SJSA1 (cell line): Measurements from ENCODE around the gene ATG13. TPM values are rescaled to one million over a fixed set of nuclear protein-coding genes. Genes with fewer than 3 reads are reported as not detected.

Experiments used
- DNase-seq, 2 experiments: peaks; one replicate each; pipeline ENCODE4 v3.0.0-alpha.2; 2015 to 2020; ENCODE audit warnings: low spot score in 2 of 2, low read depth in 1 of 2
- H3K27ac ChIP-seq: fragments of 250-450 bp; sonication (Bioruptor Pico); 2 replicates; pipeline ENCODE4 v1.5.1; 2020; ENCODE audit warnings: mild to moderate bottlenecking, moderate library complexity
- H3K27me3 ChIP-seq: fragments of 250-450 bp; sonication (Bioruptor Pico); replicated peaks from 2 replicates; pipeline ENCODE4 v1.5.1; 2020; ENCODE audit warnings: mild to moderate bottlenecking, moderate library complexity
- H3K36me3 ChIP-seq: fragments of 250-450 bp; sonication (Bioruptor Pico); 2 replicates; pipeline ENCODE4 v1.5.1; 2020; ENCODE audit warnings: mild to moderate bottlenecking
- H3K4me1 ChIP-seq: fragments of 250-450 bp; sonication (Bioruptor Pico); replicated peaks from 2 replicates; pipeline ENCODE4 v1.6.1; 2021; ENCODE audit warnings: mild to moderate bottlenecking
- H3K4me3 ChIP-seq: fragments of 250-450 bp; sonication (Bioruptor Pico); 2 replicates; pipeline ENCODE4 v1.5.1; 2020; ENCODE audit warnings: mild to moderate bottlenecking
- H3K9me3 ChIP-seq: fragments of 250-450 bp; sonication (Bioruptor Pico); replicated peaks from 2 replicates; pipeline ENCODE4 v1.5.1; 2020; ENCODE audit warnings: mild to moderate bottlenecking
- total RNA-seq: library from RNA; depleted of rRNA; stranded (reverse); fragments of >200 nt; shearing (Covaris generic); gene quantifications from 2 replicates; pipeline ENCODE4 v1.2.3, GENCODE V29; 2014

Gene ATG13
- total RNA-seq, 1 experiment from 2014 or later = 44.4 TPM

DNA sequence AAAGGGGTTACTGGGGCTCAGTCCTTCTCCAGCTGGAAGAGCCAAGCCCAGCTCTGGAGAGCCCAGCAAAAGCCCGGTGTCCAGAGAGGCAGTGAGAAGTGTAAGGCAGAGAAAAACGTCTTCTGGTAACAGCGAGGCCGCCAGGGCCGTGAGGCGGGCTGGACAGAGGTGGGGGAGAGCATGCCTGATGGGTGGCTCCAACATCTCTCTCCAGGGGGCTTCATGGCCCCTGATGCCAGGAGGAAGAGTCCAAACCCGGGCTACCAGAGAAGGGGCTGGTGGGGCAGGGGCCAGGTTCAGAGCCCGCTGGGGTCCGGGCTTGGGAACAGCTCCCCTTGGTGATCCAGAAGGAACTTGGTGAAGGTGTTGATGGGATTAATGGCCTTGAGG lies 61.4 kb downstream of the ATG13 start:
- Histone ChIP-seq H3K4me3 (no peak overlapping the region), H3K9me3 (no peaks in the 10 kb centered on the region), H3K4me1 (no peaks in the 10 kb centered on the region), H3K27me3 (no peaks in the 10 kb centered on the region), H3K36me3 (peaks cover 35% of the 10 kb centered on the region), H3K27ac (no peak overlapping the region)
- no peak for DNase-seq

DNA sequence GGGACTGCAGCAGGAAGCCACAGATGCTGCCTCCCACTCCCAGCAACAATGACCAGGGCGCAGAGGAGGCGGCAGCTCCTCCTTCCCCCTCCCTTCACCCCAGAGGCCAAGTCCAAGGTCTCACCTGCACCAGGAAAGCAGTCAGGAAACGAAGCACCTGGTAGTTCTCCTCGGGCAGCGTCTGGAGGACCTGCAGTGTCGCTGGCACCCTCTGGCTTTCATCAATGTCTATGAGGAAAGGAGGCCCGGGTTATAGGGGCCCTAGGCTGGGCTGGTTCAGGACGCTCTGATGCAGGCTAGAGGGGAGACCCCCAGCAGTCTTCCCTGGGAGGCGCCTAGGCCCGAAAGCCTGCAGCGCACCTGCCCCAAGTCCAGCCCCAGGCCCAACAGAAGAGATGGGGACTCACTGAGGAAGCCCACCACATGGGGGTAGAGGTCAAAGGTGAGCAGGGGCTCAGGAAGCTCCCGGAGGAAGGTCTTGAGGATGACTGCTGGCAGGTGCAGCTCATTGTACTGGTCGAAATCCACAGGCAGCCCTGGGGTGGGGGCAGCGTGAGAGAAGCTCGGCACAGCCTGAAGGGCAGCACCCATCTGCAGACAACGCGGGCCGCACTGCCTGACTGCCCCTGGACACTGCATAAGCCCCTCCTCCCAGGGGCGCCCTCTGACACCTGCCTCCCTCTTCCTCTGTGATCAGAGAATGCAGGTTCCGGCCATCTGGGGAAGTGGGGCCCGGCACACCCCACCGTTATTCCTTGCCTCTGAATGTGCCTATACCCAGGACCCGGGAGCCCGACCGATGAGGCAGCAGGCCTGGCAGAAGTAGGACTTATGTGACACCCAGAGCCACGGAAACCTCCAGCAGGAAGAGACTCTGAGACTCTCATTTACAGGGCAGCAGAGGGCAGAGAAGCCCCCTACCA lies 62.1 kb downstream of the ATG13 start:
- H3K27ac ChIP-seq = no peak overlapping the region
- H3K27me3 ChIP-seq = no peaks in the 10 kb centered on the region
- no peaks in the 10 kb centered on the region for H3K4me1 ChIP-seq
- peaks cover 39% of the 10 kb centered on the region for H3K36me3 ChIP-seq
- H3K9me3 ChIP-seq = no peaks in the 10 kb centered on the region
- no peak overlapping the region for H3K4me3 ChIP-seq
- DNase-seq = no peak

GRCh38 chr11:46680164-46680760 lies 62.9 kb downstream of the ATG13 start:
- Histone ChIP-seq H3K4me1 (no peaks in the 10 kb centered on the region), H3K4me3 (no peak overlapping the region), H3K27me3 (no peaks in the 10 kb centered on the region)

DNA sequence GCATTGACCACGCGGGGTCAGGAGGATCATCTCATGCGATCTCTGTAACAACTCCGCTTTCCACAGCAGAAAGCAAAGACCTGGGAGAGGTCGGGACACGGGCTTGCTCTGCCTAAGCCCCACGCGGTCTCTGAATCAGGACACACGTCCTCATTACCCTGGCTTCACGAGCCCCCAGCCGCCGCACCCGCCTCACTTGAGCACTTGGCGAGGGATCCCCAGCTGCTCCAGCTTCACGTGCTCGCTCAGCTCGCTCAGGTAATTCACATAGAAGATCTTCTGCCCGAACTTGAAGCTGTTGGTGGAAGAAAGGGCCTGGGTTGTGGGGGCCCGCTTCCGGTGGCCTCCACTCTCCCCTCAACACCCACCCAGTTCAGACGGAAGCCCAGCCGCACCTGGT lies 63.5 kb downstream of the ATG13 start:
- H3K4me1 ChIP-seq = no peaks in the 10 kb centered on the region
- DNase-seq = no peak
- no peaks in the 10 kb centered on the region for H3K9me3 ChIP-seq
- no peak overlapping the region for H3K4me3 ChIP-seq
- no peak overlapping the region for H3K27ac ChIP-seq
- H3K36me3 ChIP-seq = peaks cover 39% of the 10 kb centered on the region
- H3K27me3 ChIP-seq = no peaks in the 10 kb centered on the region

More at GRCh38 chr11:46680164-46680760, 62.9 kb downstream of the ATG13 start:
- peaks cover 39% of the 10 kb centered on the region for H3K36me3 ChIP-seq
- no peak for DNase-seq
- H3K9me3 ChIP-seq = no peaks in the 10 kb centered on the region
- no peak overlapping the region for H3K27ac ChIP-seq

- no peak overlapping the region for H3K27ac ChIP-seq
- DNase-seq = no peak
- H3K27me3 ChIP-seq = no peaks in the 10 kb centered on the region
- peaks cover 36% of the 10 kb centered on the region for H3K36me3 ChIP-seq
- no peak overlapping the region for H3K4me3 ChIP-seq
- H3K9me3 ChIP-seq = no peaks in the 10 kb centered on the region
- no peaks in the 10 kb centered on the region for H3K4me1 ChIP-seq
Measured at GRCh38 chr11:46681814-46682213, 64.5 kb downstream of the ATG13 start.

DNA sequence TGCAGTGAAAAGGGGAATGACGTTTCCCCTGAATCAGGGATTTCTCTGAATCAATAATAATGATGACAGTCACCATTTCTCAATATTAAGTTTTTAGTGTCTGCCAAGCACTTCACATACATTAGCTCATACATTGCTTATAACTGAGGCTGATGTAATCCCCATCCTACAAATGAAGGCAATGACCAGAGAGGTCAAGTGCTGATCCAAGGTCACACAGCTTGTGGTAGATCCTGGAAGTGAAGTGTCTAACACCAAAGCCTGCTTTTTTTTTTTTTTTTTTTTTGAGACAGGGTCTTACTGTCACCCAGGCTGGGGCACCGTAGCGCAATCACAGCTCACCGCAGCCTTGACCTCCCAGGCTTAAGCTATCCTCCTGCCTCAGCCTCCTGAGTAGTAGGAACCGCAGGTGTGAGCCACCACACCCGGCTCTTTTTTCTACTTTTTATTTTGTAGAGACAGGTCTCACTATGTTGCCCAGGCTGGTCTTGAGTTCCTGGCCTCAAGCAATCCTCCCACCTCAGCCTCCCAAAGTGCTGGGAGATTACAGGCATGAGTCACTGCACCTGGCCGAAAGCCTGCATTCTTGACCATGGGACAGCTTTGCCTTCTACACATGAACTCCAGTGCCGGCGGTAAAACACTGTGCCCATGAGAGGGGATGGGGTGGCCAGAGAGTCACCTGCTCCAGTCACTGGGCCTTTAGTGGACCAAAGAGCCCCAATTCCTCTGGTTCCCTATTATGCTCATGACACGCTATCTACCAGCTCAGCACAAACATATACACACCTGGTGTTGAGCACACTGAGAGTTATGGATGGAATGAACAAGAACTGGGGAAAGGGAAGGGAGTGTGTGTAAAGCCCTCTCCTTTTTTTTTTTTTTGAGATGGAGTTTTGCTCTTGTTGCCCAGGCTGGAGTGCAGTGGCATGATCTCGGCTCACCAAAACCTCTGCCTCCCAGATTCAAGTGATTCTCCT lies 65.7 kb downstream of the ATG13 start:
- Histone ChIP-seq H3K27me3 (no peaks in the 10 kb centered on the region), H3K4me1 (no peaks in the 10 kb centered on the region), H3K27ac (no peak overlapping the region), H3K4me3 (no peak overlapping the region), H3K36me3 (peaks cover 46% of the 10 kb centered on the region), H3K9me3 (no peaks in the 10 kb centered on the region)
- no peak for DNase-seq

DNA sequence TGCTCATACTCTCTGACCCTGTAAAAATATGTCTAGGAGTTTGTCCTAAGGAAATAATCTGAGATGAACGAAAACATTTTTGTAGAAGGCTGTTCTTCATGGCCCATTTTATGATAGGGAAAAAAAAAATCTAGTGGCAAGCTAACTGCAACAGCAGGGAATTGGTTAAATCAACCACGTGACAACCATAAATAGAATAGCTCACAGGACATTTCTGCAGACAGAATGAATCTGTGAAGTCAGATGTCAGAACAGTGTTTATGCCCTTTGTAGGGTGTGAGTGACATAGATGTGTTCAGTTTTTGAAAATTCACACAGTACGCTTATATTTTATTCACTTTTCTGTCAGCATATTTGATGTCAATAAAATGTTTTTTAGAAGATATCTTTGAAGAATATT lies 67.0 kb downstream of the ATG13 start:
- Histone ChIP-seq H3K9me3 (no peaks in the 10 kb centered on the region), H3K4me3 (no peak overlapping the region), H3K36me3 (peaks cover 39% of the 10 kb centered on the region), H3K27me3 (no peaks in the 10 kb centered on the region), H3K27ac (no peak overlapping the region), H3K4me1 (no peaks in the 10 kb centered on the region)
- no peak for DNase-seq

- Histone ChIP-seq H3K36me3 (peaks cover 31% of the 10 kb centered on the region), H3K4me1 (no peaks in the 10 kb centered on the region), H3K4me3 (no peak overlapping the region), H3K9me3 (no peaks in the 10 kb centered on the region), H3K27me3 (no peaks in the 10 kb centered on the region), H3K27ac (no peak overlapping the region)
- DNase-seq = no peak
Measured at GRCh38 chr11:46686886-46687795, 69.8 kb downstream of the ATG13 start.

- Histone ChIP-seq H3K4me1 (no peaks in the 10 kb centered on the region), H3K36me3 (peaks cover 48% of the 10 kb centered on the region), H3K27ac (no peak overlapping the region), H3K9me3 (no peaks in the 10 kb centered on the region), H3K27me3 (no peaks in the 10 kb centered on the region), H3K4me3 (no peak overlapping the region)
- DNase-seq = no peak
Measured at GRCh38 chr11:46690702-46691101, 73.3 kb downstream of the ATG13 start.

GRCh38 chr11:46692450-46692849 lies 75.1 kb downstream of the ATG13 start:
- H3K4me3 ChIP-seq = no peak overlapping the region
- no peaks in the 10 kb centered on the region for H3K4me1 ChIP-seq
- H3K27me3 ChIP-seq = no peaks in the 10 kb centered on the region
- no peaks in the 10 kb centered on the region for H3K9me3 ChIP-seq
- peaks cover 49% of the 10 kb centered on the region for H3K36me3 ChIP-seq
- no peak overlapping the region for H3K27ac ChIP-seq
- no peak for DNase-seq

DNA sequence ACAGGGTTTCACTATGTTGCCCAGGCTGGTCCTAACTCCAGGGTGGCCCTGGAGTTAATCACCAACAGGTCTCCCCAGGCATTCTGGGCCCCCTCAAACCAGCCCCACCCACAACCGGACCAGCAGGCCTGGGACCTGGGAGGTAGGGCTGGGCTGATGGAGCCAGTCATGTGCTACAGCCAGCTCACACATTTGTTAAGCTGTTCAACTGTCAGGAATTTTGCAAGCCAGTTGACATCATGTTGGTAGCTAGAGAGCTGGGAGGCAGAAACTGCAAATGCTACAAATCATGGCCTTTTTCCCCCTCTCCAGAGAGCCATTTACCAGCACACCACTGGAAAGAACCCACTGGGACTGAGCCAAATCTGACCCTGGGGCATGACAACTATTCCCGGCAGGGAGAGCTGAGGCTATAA lies 76.3 kb downstream of the ATG13 start:
- no peak for DNase-seq
- Histone ChIP-seq H3K27me3 (no peaks in the 10 kb centered on the region), H3K36me3 (peaks cover 38% of the 10 kb centered on the region), H3K9me3 (no peaks in the 10 kb centered on the region), H3K4me1 (no peaks in the 10 kb centered on the region), H3K4me3 (no peak overlapping the region), H3K27ac (no peak overlapping the region)

GRCh38 chr11:46694072-46694471 lies 76.7 kb downstream of the ATG13 start:
- no peak for DNase-seq
- peaks cover 37% of the 10 kb centered on the region for H3K36me3 ChIP-seq

DNA sequence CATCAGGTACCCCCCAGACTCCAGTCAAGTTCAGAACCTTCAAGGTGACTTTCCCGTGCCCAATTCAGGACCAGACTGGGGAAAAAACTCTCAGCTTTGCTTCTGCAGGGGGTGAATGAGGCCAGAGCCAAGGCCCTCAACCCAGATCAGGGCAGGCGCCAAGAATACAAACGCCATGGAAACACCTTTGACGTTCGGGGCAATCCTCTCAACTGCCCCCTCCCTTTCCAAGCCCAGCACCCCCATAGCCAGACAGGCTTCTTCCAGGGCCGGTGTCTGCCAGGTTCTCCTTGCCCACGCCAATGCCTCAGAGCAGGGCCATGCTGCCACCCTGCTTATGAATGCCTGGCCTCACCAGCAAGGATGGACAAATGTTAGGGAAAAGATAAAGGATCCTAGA lies 77.3 kb downstream of the ATG13 start:
- H3K27me3 ChIP-seq = no peaks in the 10 kb centered on the region
- H3K9me3 ChIP-seq = no peaks in the 10 kb centered on the region
- no peak for DNase-seq
- peaks cover 40% of the 10 kb centered on the region for H3K36me3 ChIP-seq
- H3K4me1 ChIP-seq = no peaks in the 10 kb centered on the region
- H3K4me3 ChIP-seq = no peak overlapping the region
- H3K27ac ChIP-seq = no peak overlapping the region

More at GRCh38 chr11:46694072-46694471, 76.7 kb downstream of the ATG13 start:
- H3K4me3 ChIP-seq = no peak overlapping the region
- H3K27ac ChIP-seq = no peak overlapping the region
- no peaks in the 10 kb centered on the region for H3K9me3 ChIP-seq
- H3K4me1 ChIP-seq = no peaks in the 10 kb centered on the region
- H3K27me3 ChIP-seq = no peaks in the 10 kb centered on the region
